Stimulated activated CD8-positive, alpha-beta memory T cell treated with anti-CD3 and anti-CD28 coated beads, Interleukin-12 subunit alpha, Interleukin-12 subunit beta, amount 100 ng/mL, for 4 hours (primary cell): ENCODE measurements around the gene DOCK3.
"Not testable (repeated sequence)": the region's sequence is repeated elsewhere in the genome, so short reads cannot be mapped to it uniquely, and the experiment has no call there.

Experiments
- DNase-seq: peaks from one replicate; pipeline ENCODE4 v3.0.0-alpha.2; 2020; ENCODE audit warnings: low read depth

DOCK3 gene

GRCh38 chr3:50983887-50984286, 309.2 kb downstream of the DOCK3 start:
- DNase-seq = no peak

- DNase-seq = no peak
Measured at GRCh38 chr3:50985893-50986292, 311.2 kb downstream of the DOCK3 start.

- no peak for DNase-seq
Measured at GRCh38 chr3:50986726-50987125, 312.0 kb downstream of the DOCK3 start.

GRCh38 chr3:50994537-50994936, 319.8 kb downstream of the DOCK3 start:
- no peak for DNase-seq

- no peak for DNase-seq
Measured at GRCh38 chr3:50995085-50995824, 320.5 kb downstream of the DOCK3 start.

GRCh38 chr3:51002495-51002894, 327.8 kb downstream of the DOCK3 start:
- DNase-seq = no peak

- no peak for DNase-seq
Measured at GRCh38 chr3:51004235-51004634, 329.5 kb downstream of the DOCK3 start.

- DNase-seq = no peak
Measured at GRCh38 chr3:51024121-51024520, 349.4 kb downstream of the DOCK3 start.

GRCh38 chr3:51024765-51025632, 350.3 kb downstream of the DOCK3 start:
- peak; percentile 42 for DNase-seq

- no peak for DNase-seq
Measured at GRCh38 chr3:51031666-51032065, 356.9 kb downstream of the DOCK3 start.

GRCh38 chr3:51035630-51036029, 360.9 kb downstream of the DOCK3 start:
- DNase-seq = no peak

- DNase-seq = no peak
Measured at GRCh38 chr3:51044982-51045381, 370.3 kb downstream of the DOCK3 start.

- no peak for DNase-seq
Measured at GRCh38 chr3:51052562-51052961, 377.8 kb downstream of the DOCK3 start.

GRCh38 chr3:51057121-51057520, 382.4 kb downstream of the DOCK3 start:
- no peak for DNase-seq

GRCh38 chr3:51063053-51063452, 388.3 kb downstream of the DOCK3 start:
- no peak for DNase-seq

- no peak for DNase-seq
Measured at GRCh38 chr3:51075221-51075775, 400.6 kb downstream of the DOCK3 start.

GRCh38 chr3:51082363-51082762, 407.6 kb downstream of the DOCK3 start:
- DNase-seq = no peak

GRCh38 chr3:51083490-51083889, 408.8 kb downstream of the DOCK3 start:
- DNase-seq = no peak

GRCh38 chr3:51092141-51092540, 417.4 kb downstream of the DOCK3 start:
- DNase-seq = not testable (repeated sequence)

GRCh38 chr3:51094838-51095237, 420.1 kb downstream of the DOCK3 start:
- DNase-seq = not testable (repeated sequence)

- DNase-seq = no peak
Measured at GRCh38 chr3:51099794-51100535, 425.2 kb downstream of the DOCK3 start.

GRCh38 chr3:51100536-51100851, 425.8 kb downstream of the DOCK3 start:
- DNase-seq = no peak
